ENCODE measurements around the gene ETV4.

DNA sequence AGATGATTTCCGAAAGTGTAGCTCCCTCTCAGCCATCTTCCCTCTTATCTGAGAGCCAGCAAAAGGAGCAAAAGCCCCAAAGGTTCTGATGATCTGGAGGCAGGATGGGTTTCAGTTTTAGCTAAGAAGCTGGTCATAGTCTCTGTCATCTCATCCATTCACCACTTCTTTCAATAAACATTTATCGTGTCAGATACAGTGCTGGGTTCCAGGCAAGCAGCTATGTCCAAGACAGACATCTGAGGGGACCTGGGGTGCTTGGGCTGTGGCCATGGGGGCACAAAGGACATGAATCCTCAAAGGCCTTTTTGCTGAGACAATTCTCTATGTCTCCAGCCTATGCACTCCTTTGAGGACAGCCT is 1.0 kb upstream of the ETV4 start:
- TF ChIP-seq, protein P1, sequence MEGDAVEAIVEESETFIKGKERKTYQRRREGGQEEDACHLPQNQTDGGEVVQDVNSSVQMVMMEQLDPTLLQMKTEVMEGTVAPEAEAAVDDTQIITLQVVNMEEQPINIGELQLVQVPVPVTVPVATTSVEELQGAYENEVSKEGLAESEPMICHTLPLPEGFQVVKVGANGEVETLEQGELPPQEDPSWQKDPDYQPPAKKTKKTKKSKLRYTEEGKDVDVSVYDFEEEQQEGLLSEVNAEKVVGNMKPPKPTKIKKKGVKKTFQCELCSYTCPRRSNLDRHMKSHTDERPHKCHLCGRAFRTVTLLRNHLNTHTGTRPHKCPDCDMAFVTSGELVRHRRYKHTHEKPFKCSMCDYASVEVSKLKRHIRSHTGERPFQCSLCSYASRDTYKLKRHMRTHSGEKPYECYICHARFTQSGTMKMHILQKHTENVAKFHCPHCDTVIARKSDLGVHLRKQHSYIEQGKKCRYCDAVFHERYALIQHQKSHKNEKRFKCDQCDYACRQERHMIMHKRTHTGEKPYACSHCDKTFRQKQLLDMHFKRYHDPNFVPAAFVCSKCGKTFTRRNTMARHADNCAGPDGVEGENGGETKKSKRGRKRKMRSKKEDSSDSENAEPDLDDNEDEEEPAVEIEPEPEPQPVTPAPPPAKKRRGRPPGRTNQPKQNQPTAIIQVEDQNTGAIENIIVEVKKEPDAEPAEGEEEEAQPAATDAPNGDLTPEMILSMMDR (IDR thresholded peaks at IDR 0.05): no peak
- TF ChIP-seq POLR2A (IDR thresholded peaks at IDR 0.05): no peak

All from thyroid gland (tissue), 4 donors.